GM18498 (cell line): Measurements from ENCODE around the gene C1orf167.

Experiments used
- ATAC-seq: cut with Tn5 transposase; IDR thresholded peaks from one replicate; pipeline ENCODE4 v1.9.1; 2021; ENCODE audit warnings: mild to moderate bottlenecking, moderate library complexity; ENCODE audit not compliant: unreplicated experiment

Gene C1orf167

GRCh38 chr1:11759791-11760190 lies 2.2 kb upstream of the C1orf167 start:
- ATAC-seq, result no peak

GRCh38 chr1:11761285-11761684 lies 708 bp upstream of the C1orf167 start:
- no peak for ATAC-seq

- no peak for ATAC-seq
These were observed 2.1 kb downstream of the C1orf167 start for GRCh38 chr1:11764115-11764514.

- no peak for ATAC-seq
These were observed 2.5 kb downstream of the C1orf167 start for GRCh38 chr1:11764519-11764918.

GRCh38 chr1:11765661-11766428 lies 3.9 kb downstream of the C1orf167 start:
- no peak for ATAC-seq

- ATAC-seq, result no peak
These were observed 4.4 kb downstream of the C1orf167 start for GRCh38 chr1:11766429-11766776.

- ATAC-seq, result no peak
These were observed 6.1 kb downstream of the C1orf167 start for GRCh38 chr1:11767922-11768704.

GRCh38 chr1:11768821-11769220 lies 6.8 kb downstream of the C1orf167 start:
- ATAC-seq, result no peak

GRCh38 chr1:11769274-11769673 lies 7.3 kb downstream of the C1orf167 start:
- no peak for ATAC-seq

- no peak for ATAC-seq
These were observed 8.0 kb downstream of the C1orf167 start for GRCh38 chr1:11770011-11770410.

GRCh38 chr1:11771481-11772043 lies 9.6 kb downstream of the C1orf167 start:
- no peak for ATAC-seq

GRCh38 chr1:11772458-11772857 lies 10.5 kb downstream of the C1orf167 start:
- ATAC-seq, result no peak

GRCh38 chr1:11774753-11775152 lies 12.8 kb downstream of the C1orf167 start:
- no peak for ATAC-seq

GRCh38 chr1:11777658-11778322 lies 15.8 kb downstream of the C1orf167 start:
- no peak for ATAC-seq

- ATAC-seq, result no peak
These were observed 16.3 kb downstream of the C1orf167 start for GRCh38 chr1:11778336-11778735.

GRCh38 chr1:11778844-11779623 lies 17.0 kb downstream of the C1orf167 start:
- ATAC-seq, result no peak

- ATAC-seq, result no peak
These were observed 17.9 kb downstream of the C1orf167 start for GRCh38 chr1:11779715-11780379.

GRCh38 chr1:11780380-11781147 lies 18.6 kb downstream of the C1orf167 start:
- ATAC-seq, result no peak

GRCh38 chr1:11781297-11781696 lies 19.3 kb downstream of the C1orf167 start:
- ATAC-seq, result no peak
